K562 (cell line): ENCODE results near the gene STMN3. TPM values are rescaled to one million over a fixed set of nuclear protein-coding genes. Genes with fewer than 3 reads are reported as not detected.

Experiments
- ARID4B ChIP-seq: sonication (generic); formaldehyde crosslinking; IDR thresholded peaks from 2 replicates; pipeline ENCODE4 v1.8.0; 2022; ENCODE audit warnings: mild to moderate bottlenecking, missing genetic modification reagents
- CBX5 ChIP-seq: IDR thresholded peaks from 2 replicates; pipeline ENCODE4 v1.6.1; 2014; ENCODE audit warnings: low read depth, borderline replicate concordance
- E2F6 ChIP-seq, 2 experiments: IDR thresholded peaks; 2 replicates each; pipeline ENCODE4 v1.6.1; 2011; ENCODE audit warnings: borderline replicate concordance in 1 of 2, control low read depth in 1 of 2, low read depth in 1 of 2, low read length in 1 of 2, mild to moderate bottlenecking in 1 of 2, mixed read lengths in 1 of 2, moderate library complexity in 1 of 2; ENCODE audit not compliant: insufficient read depth in 1 of 2, insufficient read length in 1 of 2, poor library complexity in 1 of 2, severe bottlenecking in 1 of 2; ENCODE audit errors: extremely low read depth in 1 of 2
- FOXA3 ChIP-seq, 2 experiments: fragments of 450-650 bp in 1 of 2; sonication (generic) in 1 of 2; formaldehyde crosslinking; IDR thresholded peaks in 1 of 2; conservative IDR thresholded peaks in 1 of 2; 2 replicates each; pipeline versions ENCODE4 v1.4.0 to v1.8.0; 2020 to 2022; ENCODE audit warnings: mild to moderate bottlenecking in 2 of 2, missing genetic modification reagents in 1 of 2
- JUND ChIP-seq, 2 experiments: IDR thresholded peaks; 2 replicates in 1 of 2; 3 replicates in 1 of 2; pipeline ENCODE4 v1.6.1; 2011; ENCODE audit warnings: borderline replicate concordance in 2 of 2, low read depth in 2 of 2, low read length in 2 of 2, improper control_type of control experiment in 1 of 2, missing biosample characterization in 1 of 2, missing genetic modification characterization in 1 of 2, missing genetic modification reagents in 1 of 2
- KDM2B ChIP-seq: fragments of 250-450 bp; sonication (Bioruptor Pico); IDR thresholded peaks from 2 replicates; pipeline ENCODE4 v1.8.0; 2021; ENCODE audit warnings: mild to moderate bottlenecking, moderate library complexity
- MTA3 ChIP-seq: fragments of 450-650 bp; formaldehyde crosslinking; IDR thresholded peaks from 2 replicates; pipeline ENCODE4 v1.6.1; 2017; ENCODE audit warnings: mild to moderate bottlenecking, borderline replicate concordance
- RFX7 ChIP-seq: fragments of 250-450 bp; sonication (Bioruptor Pico); IDR thresholded peaks from 2 replicates; pipeline ENCODE4 v1.5.1; 2021; ENCODE audit warnings: mild to moderate bottlenecking
- SRSF1 ChIP-seq: fragments of 200-400 bp; formaldehyde crosslinking; IDR thresholded peaks from 2 replicates; pipeline ENCODE4 v1.6.1; 2017; ENCODE audit warnings: mild to moderate bottlenecking, low read depth, low read length, moderate library complexity
- TCF7 ChIP-seq: sonication (generic); IDR thresholded peaks from 2 replicates; pipeline ENCODE4 v1.6.1; 2016; ENCODE audit warnings: antibody characterized with exemption, borderline replicate concordance
- YY1 ChIP-seq, 3 experiments: IDR thresholded peaks; 2 replicates each; pipeline ENCODE4 v1.6.1; 2011; ENCODE audit warnings: low read length in 2 of 3, mild to moderate bottlenecking in 2 of 3, moderate library complexity in 2 of 3, borderline replicate concordance in 1 of 3, control low read depth in 1 of 3, low read depth in 1 of 3; ENCODE audit not compliant: insufficient read depth in 3 of 3, insufficient replicate concordance in 2 of 3, control insufficient read depth in 1 of 3, insufficient read length in 1 of 3; ENCODE audit errors: extremely low read depth in 1 of 3
- ZBTB43 ChIP-seq: sonication (generic); formaldehyde crosslinking; IDR thresholded peaks from 2 replicates; pipeline ENCODE4 v1.8.0; 2023; ENCODE audit warnings: mild to moderate bottlenecking, missing genetic modification reagents
- ZBTB9 ChIP-seq: fragments of 450-650 bp; formaldehyde crosslinking; IDR thresholded peaks from 2 replicates; pipeline ENCODE4 v1.4.0; 2020; ENCODE audit warnings: mild to moderate bottlenecking, moderate library complexity
- ZFX ChIP-seq: sonication (generic); formaldehyde crosslinking; IDR thresholded peaks from 2 replicates; pipeline ENCODE4 v1.8.0; 2022; ENCODE audit warnings: mild to moderate bottlenecking, missing genetic modification reagents, moderate library complexity
- ZKSCAN3 ChIP-seq: fragments of 250-450 bp; sonication (Bioruptor Pico); IDR thresholded peaks from 2 replicates; pipeline ENCODE4 v1.4.0; 2020
- polyA plus RNA-seq, 8 experiments: library from polyadenylated mRNA; depleted of rRNA in 4 of 8; stranded (reverse) in 5 of 8; unstranded in 3 of 8; fragments of >200 nt; fragmentation: Nextera tagmentation in 2 of 8; fragmentation: Illumina TruSeq in 1 of 8; extraction: Ambion mirVana in 2 of 8; extraction: Trizol in 1 of 8; gene quantifications; 2 replicates each; pipeline versions ENCODE4 v1.2.1 to v1.2.3, GENCODE V29; 2011 to 2014; ENCODE audit warnings: inconsistent platforms in 1 of 8, missing spikeins in 1 of 8
- total RNA-seq, 7 experiments: library from RNA; depleted of rRNA in 6 of 7; stranded (reverse); fragments of >200 nt in 6 of 7; fragmentation: Illumina TruSeq in 2 of 7; extraction: Trizol in 2 of 7; gene quantifications; 2 replicates each; pipeline versions ENCODE4 v1.2.1 to v1.2.3, GENCODE V29; 2011 to 2021; ENCODE audit warnings: low replicate concordance in 1 of 7

STMN3 gene
- total and polyA plus RNA-seq, 9 of the 15 experiments (the other 6 are each of a cell fraction or from before 2014, with no cell fraction given): 0.70 to 65.6 (median 29.4) TPM

GRCh38 chr20:63626424-63627128 is 26.6 kb downstream of the STMN3 start, which contains the start of gene GMEB2 (continued):
- TF ChIP-seq JUND (IDR thresholded peaks at IDR 0.05; ENCODE audit: borderline replicate concordance, low read depth, low read length) (no peak), JUND (tag; IDR thresholded peaks at IDR 0.05; ENCODE audit: borderline replicate concordance, low read depth, low read length) (no peak), ZBTB43 (no peak), YY1 (IDR thresholded peaks at IDR 0.05; ENCODE audit: borderline replicate concordance in 1 of 3, control insufficient read depth in 1 of 3, extremely low read depth in 1 of 3, insufficient read depth in 3 of 3, insufficient read length in 1 of 3, insufficient replicate concordance in 2 of 3, low read depth in 1 of 3, low read length in 2 of 3) (peak; percentile 46 to 93 (median 85)), MTA3 (no peak), E2F6 (IDR thresholded peaks at IDR 0.05; ENCODE audit: borderline replicate concordance in 1 of 2, extremely low read depth in 1 of 2, insufficient read depth in 1 of 2, insufficient read length in 1 of 2, low read depth in 1 of 2, low read length in 1 of 2, poor library complexity in 1 of 2, severe bottlenecking in 1 of 2) (peak in 1 of 2 experiments; percentile 60), TCF7 (no peak), ZFX (CRISPR knock-in tag) (peak; percentile 58), CBX5 (no peak), ZBTB9 (no peak), ARID4B (CRISPR knock-in tag) (0 out of 2 replicates have a peak, but pooled peaks have one; percentile 8), RFX7 (no peak), ZKSCAN3 (CRISPR knock-in tag) (no peak), FOXA3 (CRISPR knock-in tag; conservative IDR thresholded peaks at IDR 0.05 in 1 of 2, IDR thresholded peaks at IDR 0.05 in 1 of 2) (no peak), SRSF1 (no peak), KDM2B (no peak)
